Measurements from ENCODE around the gene CACFD1. TPM values are rescaled to one million over a fixed set of nuclear protein-coding genes. Genes with fewer than 3 reads are reported as not detected.

Gene CACFD1
- total RNA-seq, 1 experiment from 2014 or later: 6.9 TPM

DNA sequence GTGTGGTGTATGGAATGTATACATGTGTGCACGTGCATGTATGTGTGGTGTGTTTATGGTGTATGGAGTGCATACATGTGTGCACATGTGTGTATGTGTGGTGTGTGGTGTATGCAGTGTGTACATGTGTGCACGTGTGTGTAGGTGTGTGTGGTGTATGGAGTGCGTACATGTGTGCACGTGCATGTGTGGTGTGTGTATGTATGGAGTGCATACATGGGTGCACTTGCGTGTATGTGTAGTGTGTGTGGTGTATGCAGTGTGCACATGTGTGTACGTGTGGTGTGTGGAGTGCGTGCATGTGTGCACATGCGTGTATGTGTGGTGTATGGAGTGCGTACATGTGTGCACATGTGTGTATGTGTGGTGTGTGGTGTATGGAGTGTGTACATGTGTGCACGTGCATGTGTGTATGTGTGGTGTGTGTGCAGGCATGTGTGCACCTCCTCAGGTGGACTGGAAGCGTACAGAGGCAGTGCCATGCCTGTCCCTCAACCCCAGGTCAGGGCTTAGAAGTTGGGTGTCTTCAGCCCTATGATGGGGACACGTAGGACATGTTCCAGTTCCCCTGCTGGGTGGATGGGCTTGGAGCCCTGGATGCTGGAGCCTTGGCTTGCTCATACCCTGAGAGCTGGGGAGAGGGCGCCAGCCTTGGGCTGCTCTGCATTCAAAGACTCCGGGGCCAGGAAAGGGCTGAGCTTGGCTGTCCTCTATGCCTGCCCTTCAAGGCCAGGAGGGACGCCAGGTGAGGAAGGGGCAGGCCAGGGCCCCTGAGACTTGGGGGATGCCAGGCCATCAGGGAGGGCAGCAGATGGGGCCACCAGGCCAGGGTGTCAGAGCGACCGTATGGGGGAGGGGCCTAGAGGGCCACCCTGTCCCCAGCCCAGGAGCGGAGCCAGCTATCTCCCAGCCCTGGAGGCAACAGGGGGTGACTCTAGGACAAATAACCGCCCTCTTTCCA is 52.8 kb downstream of the CACFD1 start:
- no peaks in the 10 kb centered on the region for H3K79me2 ChIP-seq (ENCODE audit: insufficient read depth, low read length)
- intact Hi-C loops (cut with micrococcal nuclease): no loop called here
- H2AFZ ChIP-seq (ENCODE audit: low read depth, low read length, poor library complexity, severe bottlenecking): no peak overlapping the region
- ATAC-seq: no peak
- peaks cover 6 to 10% of the 10 kb centered on the region in 2 experiments; a peak in 3 of 4 replicates for H3K4me1 ChIP-seq (ENCODE audit: control insufficient read depth in 1 of 2, insufficient read depth in 2 of 2, low read length in 2 of 2)
- RAD21 ChIA-PET (ENCODE audit: low non-redundant PET in 1 of 2, low total read pairs in 2 of 2, uncharacterized antibody in 2 of 2, unreplicated experiment in 2 of 2): no interaction called here
- H3K27ac ChIP-seq (ENCODE audit: low read depth, low read length): no peak overlapping the region; the same call in 1 of the 2 replicates
- H3K36me3 ChIP-seq (ENCODE audit: control insufficient read depth in 1 of 2, insufficient read depth in 2 of 2, low read length in 2 of 2): no peaks in the 10 kb centered on the region
- no peaks in the 10 kb centered on the region for H4K20me1 ChIP-seq (ENCODE audit: insufficient read depth)
- H3K9ac ChIP-seq (ENCODE audit: low read length): no peak overlapping the region
- H3K4me3 ChIP-seq (replicated peaks in 1 of 2; ENCODE audit: low read depth in 1 of 2, low read length in 2 of 2): no peak overlapping the region
- TF ChIP-seq TCF7L2 (IDR thresholded peaks at IDR 0.05; ENCODE audit: borderline replicate concordance, extremely low read depth, insufficient read depth, insufficient read length) (no peak), ATF3 (IDR thresholded peaks at IDR 0.05) (no peak), EGR1 (IDR thresholded peaks at IDR 0.05; ENCODE audit: low read depth) (no peak), JUND (IDR thresholded peaks at IDR 0.05) (no peak), ELF1 (IDR thresholded peaks at IDR 0.05; ENCODE audit: borderline replicate concordance, low read depth) (no peak), POLR2A (IDR thresholded peaks at IDR 0.05; ENCODE audit: borderline replicate concordance, extremely low read depth, insufficient read depth, insufficient read length) (no peak), MAX (IDR thresholded peaks at IDR 0.05) (no peak), YY1 (IDR thresholded peaks at IDR 0.05; ENCODE audit: extremely low read depth, insufficient replicate concordance, low read depth, low read length) (no peak), REST (IDR thresholded peaks at IDR 0.05; ENCODE audit: low read depth) (no peak), CEBPB (IDR thresholded peaks at IDR 0.05; ENCODE audit: low read depth) (no peak), ZFX (IDR thresholded peaks at IDR 0.05) (no peak), POLR2AphosphoS5 (IDR thresholded peaks at IDR 0.05; ENCODE audit: low read depth, low read length) (no peak), SIN3A (IDR thresholded peaks at IDR 0.05; ENCODE audit: low read depth) (no peak), CBX3 (IDR thresholded peaks at IDR 0.05; ENCODE audit: low read depth) (no peak), EZH2 (IDR thresholded peaks at IDR 0.05) (no peak), ZNF274 (IDR thresholded peaks at IDR 0.05; ENCODE audit: low read depth, low read length) (no peak), FOSL1 (IDR thresholded peaks at IDR 0.05; ENCODE audit: low read depth) (no peak), ZBTB33 (IDR thresholded peaks at IDR 0.05; ENCODE audit: extremely low read depth, insufficient replicate concordance, low read length) (no peak)
- TF ChIP-seq, protein P1, sequence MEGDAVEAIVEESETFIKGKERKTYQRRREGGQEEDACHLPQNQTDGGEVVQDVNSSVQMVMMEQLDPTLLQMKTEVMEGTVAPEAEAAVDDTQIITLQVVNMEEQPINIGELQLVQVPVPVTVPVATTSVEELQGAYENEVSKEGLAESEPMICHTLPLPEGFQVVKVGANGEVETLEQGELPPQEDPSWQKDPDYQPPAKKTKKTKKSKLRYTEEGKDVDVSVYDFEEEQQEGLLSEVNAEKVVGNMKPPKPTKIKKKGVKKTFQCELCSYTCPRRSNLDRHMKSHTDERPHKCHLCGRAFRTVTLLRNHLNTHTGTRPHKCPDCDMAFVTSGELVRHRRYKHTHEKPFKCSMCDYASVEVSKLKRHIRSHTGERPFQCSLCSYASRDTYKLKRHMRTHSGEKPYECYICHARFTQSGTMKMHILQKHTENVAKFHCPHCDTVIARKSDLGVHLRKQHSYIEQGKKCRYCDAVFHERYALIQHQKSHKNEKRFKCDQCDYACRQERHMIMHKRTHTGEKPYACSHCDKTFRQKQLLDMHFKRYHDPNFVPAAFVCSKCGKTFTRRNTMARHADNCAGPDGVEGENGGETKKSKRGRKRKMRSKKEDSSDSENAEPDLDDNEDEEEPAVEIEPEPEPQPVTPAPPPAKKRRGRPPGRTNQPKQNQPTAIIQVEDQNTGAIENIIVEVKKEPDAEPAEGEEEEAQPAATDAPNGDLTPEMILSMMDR (IDR thresholded peaks at IDR 0.05 in 2 of 3, conservative IDR thresholded peaks at IDR 0.05 in 1 of 3; ENCODE audit: borderline replicate concordance in 1 of 3, insufficient read depth in 1 of 3, low read depth in 2 of 3, low read length in 2 of 3): no peak
- POLR2A ChIA-PET: no interaction called here
- H3K9me3 ChIP-seq (ENCODE audit: control insufficient read depth in 1 of 2, insufficient read depth in 1 of 2, low read depth in 1 of 2, low read length in 2 of 2): no peaks in the 10 kb centered on the region
- CTCF ChIA-PET: no interaction called here
- H3K9me2 ChIP-seq (ENCODE audit: insufficient read depth): no peaks in the 10 kb centered on the region
- DNase-seq (ENCODE audit: low read depth, low spot score): no peak
- BruUV-seq (replicated peaks): no TSS peak
- H3K27me3 ChIP-seq (ENCODE audit: insufficient read depth, low read length): no peaks in the 10 kb centered on the region
- no peak overlapping the region for H3K4me2 ChIP-seq (ENCODE audit: low read length)
